GM12874 (cell line): ENCODE results near the gene DHX16.

Experiments used
- TF ChIP-seq, protein P1 (sequence below): IDR thresholded peaks from 2 replicates; pipeline ENCODE4 v1.5.1; 2011; ENCODE audit warnings: low read depth, mild to moderate bottlenecking, control low read depth, low read length, moderate library complexity; ENCODE audit not compliant: insufficient read depth

The DHX16 gene

GRCh38 chr6:30644769-30645168 is 28.0 kb downstream of the DHX16 start:
- TF ChIP-seq, protein P1, sequence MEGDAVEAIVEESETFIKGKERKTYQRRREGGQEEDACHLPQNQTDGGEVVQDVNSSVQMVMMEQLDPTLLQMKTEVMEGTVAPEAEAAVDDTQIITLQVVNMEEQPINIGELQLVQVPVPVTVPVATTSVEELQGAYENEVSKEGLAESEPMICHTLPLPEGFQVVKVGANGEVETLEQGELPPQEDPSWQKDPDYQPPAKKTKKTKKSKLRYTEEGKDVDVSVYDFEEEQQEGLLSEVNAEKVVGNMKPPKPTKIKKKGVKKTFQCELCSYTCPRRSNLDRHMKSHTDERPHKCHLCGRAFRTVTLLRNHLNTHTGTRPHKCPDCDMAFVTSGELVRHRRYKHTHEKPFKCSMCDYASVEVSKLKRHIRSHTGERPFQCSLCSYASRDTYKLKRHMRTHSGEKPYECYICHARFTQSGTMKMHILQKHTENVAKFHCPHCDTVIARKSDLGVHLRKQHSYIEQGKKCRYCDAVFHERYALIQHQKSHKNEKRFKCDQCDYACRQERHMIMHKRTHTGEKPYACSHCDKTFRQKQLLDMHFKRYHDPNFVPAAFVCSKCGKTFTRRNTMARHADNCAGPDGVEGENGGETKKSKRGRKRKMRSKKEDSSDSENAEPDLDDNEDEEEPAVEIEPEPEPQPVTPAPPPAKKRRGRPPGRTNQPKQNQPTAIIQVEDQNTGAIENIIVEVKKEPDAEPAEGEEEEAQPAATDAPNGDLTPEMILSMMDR: no peak

DNA sequence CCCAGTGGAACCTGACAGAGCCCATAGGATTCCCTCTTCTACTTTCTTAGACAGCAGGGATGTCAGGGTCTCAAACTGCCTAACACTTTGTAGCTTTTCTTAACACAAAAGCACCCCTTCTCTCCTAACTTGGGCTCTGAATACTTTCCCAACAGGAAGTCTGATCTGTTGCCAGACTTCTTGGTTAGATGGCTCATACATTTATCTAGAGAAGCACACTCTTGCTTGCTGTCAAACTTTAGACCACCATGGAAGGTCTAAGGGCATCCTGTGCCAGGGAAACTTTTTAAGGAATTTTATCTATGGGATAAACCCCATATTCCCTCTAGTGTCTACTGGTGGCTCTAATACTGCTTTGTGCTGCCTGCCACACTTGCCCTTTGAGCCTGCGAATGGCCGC is 29.1 kb downstream of the DHX16 start:
- TF ChIP-seq, protein P1: no peak

GRCh38 chr6:30641048-30641447 is 31.8 kb downstream of the DHX16 start:
- TF ChIP-seq, protein P1: no peak

DNA sequence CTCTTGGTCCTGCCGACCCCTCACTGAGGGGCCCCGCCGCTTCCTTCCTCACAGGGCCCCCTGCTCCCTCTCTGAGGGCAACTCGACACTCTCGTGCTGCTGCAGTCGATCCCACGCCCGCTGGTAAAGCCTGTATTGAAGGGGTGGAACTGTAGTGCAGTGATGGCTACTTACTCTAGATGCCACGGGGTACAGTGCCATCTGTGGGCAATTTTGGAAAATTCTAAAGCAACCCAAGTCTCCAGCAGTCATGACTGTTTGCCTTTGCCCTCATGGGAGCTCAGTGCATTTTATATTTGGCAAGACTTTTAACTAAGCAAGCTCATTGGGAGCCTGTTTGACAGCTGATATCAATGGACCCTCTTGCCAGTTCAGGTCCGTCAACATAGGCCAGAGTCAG is 32.3 kb downstream of the DHX16 start:
- TF ChIP-seq, protein P1: no peak

DNA sequence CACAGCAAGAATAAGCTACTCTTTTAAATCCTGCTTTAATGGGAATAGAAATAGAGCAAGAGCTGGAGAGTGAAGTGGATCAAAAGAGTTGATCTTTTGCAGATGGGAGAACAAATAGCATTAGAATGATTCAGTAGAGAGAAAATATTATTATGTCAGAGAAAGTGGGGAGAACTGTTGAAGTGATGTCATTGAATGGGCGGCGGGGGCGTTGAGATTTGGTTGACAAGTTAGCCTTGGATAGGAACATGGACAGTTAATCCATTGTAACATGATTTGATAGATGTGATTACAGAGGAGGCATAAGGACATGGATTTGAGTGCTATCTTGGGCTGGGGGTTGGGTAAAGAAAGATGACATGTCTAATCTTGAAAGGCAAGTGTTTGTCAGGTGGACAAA is 37.0 kb downstream of the DHX16 start:
- TF ChIP-seq, protein P1: no peak

DNA sequence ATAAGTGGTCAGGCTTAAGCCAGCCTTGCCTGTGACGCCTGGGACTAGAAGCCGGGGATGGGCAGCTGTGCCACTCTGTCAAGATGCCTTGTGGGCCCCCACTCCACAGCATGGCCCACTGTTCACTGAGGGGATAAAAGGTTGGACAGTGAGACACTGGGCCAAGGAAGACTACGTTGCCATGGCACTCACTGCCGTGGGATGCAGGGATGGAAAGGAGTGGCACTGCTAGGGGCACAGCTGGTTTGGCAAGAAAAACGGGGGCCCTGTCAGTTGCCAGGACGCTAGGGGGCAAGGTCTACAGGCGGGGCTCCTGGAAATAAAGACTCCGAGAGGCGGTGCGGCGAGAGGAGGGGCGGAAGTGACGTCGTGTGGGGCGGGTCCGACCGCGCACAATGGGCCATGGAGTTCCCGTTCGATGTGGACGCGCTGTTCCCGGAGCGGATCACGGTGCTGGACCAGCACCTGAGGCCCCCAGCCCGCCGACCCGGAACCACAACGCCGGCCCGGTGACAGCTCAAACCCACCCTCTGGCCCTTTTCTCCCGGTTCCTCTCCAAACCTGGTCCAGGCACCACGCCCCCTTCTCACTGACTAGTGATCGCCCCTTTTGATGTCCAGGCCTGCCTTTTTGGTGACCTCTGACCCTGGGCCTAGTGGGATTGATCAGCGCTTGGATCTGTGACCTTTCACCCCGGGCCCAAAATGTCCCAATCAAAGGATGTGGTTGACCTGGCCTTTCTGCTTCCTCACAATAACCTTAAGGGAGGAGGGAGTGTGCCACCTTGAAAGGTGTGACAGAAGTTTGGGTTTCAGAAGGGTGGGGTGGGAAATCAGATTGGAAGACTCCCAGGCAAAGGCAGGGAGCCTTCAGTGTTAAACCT is 46.1 kb downstream of the DHX16 start, which contains the start of gene ATAT1:
TSS of gene ATAT1 (plus strand) at position 391 of the 883 bp plus-strand sequence.
- TF ChIP-seq, protein P1: peak; percentile 65

GRCh38 chr6:30625511-30625910 is 47.3 kb downstream of the DHX16 start:
- TF ChIP-seq, protein P1: no peak
